Body of pancreas (tissue), 4 donors: Measurements from ENCODE around the gene STARD8.

ENCODE experiments used
- CTCF ChIP-seq, 7 experiments: fragments of 450-650 bp in 4 of 7; fragments of 200-600 bp in 3 of 7; sonication (generic) in 3 of 7; IDR thresholded peaks; one replicate each; pipeline ENCODE4 v1.5.1; 2016 to 2019; ENCODE audit warnings: antibody characterized with exemption in 7 of 7
- POLR2A ChIP-seq, 3 donors: fragments of 450-650 bp; IDR thresholded peaks; one replicate each; pipeline ENCODE4 v1.6.1; 2016; ENCODE audit warnings: antibody characterized with exemption in 3 of 3, mild to moderate bottlenecking in 2 of 3

- TF ChIP-seq CTCF (IDR thresholded peaks at IDR 0.05) (no peak), POLR2A (IDR thresholded peaks at IDR 0.05) (no peak)
Measured at GRCh38 chrX:68757731-68758130, 110.3 kb downstream of the STARD8 start.
